ENCODE data around the gene BBS9. TPM values are rescaled to one million over a fixed set of nuclear protein-coding genes. Genes with fewer than 3 reads are reported as not detected.

BBS9 gene
- total and polyA plus RNA-seq, 2 experiments from 2014 or later = 27.2 to 66.1 TPM

GRCh38 chr7:33179519-33179918, 50.2 kb downstream of the BBS9 start:
- Histone ChIP-seq H3K9me2 (ENCODE audit: insufficient read depth) (no peaks in the 10 kb centered on the region), H3K4me1 (ENCODE audit: insufficient read depth) (no peaks in the 10 kb centered on the region), H3K27me3 (ENCODE audit: insufficient read depth) (no peaks in the 10 kb centered on the region), H3K36me3 (ENCODE audit: insufficient read depth) (no peaks in the 10 kb centered on the region; the same call in 1 of the 2 replicates), H2AFZ (no peak overlapping the region), H3K4me2 (no peak overlapping the region), H4K20me1 (replicated peaks; ENCODE audit: insufficient read depth) (no peaks in the 10 kb centered on the region), H3K27ac (ENCODE audit: low read depth) (no peak overlapping the region), H3K79me2 (replicated peaks; ENCODE audit: insufficient read depth) (no peaks in the 10 kb centered on the region), H3K4me3 (no peak overlapping the region), H3F3A (replicated peaks; ENCODE audit: low read depth) (no peaks in the 10 kb centered on the region)
- H3K9me3 Mint-ChIP-seq = peaks cover 15% of the 10 kb centered on the region; the same call in 2 of the 3 replicates
- H3K4me1 Mint-ChIP-seq = no peaks in the 10 kb centered on the region
- peaks cover 2% of the 10 kb centered on the region for H3K27me3 Mint-ChIP-seq (ENCODE audit: insufficient read depth, low read depth, poor library complexity)
- TF ChIP-seq ETS1 (IDR thresholded peaks at IDR 0.05) (no peak), ZNF331 (CRISPR knock-in tag; IDR thresholded peaks at IDR 0.05; ENCODE audit: low read depth) (no peak), STAT1 (IDR thresholded peaks at IDR 0.05; ENCODE audit: unreplicated experiment) (no peak), ZNF114 (CRISPR knock-in tag; IDR thresholded peaks at IDR 0.05) (no peak), JUNB (IDR thresholded peaks at IDR 0.05; ENCODE audit: unreplicated experiment) (no peak)
- TF ChIP-seq, protein P1, sequence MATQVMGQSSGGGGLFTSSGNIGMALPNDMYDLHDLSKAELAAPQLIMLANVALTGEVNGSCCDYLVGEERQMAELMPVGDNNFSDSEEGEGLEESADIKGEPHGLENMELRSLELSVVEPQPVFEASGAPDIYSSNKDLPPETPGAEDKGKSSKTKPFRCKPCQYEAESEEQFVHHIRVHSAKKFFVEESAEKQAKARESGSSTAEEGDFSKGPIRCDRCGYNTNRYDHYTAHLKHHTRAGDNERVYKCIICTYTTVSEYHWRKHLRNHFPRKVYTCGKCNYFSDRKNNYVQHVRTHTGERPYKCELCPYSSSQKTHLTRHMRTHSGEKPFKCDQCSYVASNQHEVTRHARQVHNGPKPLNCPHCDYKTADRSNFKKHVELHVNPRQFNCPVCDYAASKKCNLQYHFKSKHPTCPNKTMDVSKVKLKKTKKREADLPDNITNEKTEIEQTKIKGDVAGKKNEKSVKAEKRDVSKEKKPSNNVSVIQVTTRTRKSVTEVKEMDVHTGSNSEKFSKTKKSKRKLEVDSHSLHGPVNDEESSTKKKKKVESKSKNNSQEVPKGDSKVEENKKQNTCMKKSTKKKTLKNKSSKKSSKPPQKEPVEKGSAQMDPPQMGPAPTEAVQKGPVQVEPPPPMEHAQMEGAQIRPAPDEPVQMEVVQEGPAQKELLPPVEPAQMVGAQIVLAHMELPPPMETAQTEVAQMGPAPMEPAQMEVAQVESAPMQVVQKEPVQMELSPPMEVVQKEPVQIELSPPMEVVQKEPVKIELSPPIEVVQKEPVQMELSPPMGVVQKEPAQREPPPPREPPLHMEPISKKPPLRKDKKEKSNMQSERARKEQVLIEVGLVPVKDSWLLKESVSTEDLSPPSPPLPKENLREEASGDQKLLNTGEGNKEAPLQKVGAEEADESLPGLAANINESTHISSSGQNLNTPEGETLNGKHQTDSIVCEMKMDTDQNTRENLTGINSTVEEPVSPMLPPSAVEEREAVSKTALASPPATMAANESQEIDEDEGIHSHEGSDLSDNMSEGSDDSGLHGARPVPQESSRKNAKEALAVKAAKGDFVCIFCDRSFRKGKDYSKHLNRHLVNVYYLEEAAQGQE (IDR thresholded peaks at IDR 0.05; ENCODE audit: unreplicated experiment) = no peak
- TF ChIP-seq, protein P2, sequence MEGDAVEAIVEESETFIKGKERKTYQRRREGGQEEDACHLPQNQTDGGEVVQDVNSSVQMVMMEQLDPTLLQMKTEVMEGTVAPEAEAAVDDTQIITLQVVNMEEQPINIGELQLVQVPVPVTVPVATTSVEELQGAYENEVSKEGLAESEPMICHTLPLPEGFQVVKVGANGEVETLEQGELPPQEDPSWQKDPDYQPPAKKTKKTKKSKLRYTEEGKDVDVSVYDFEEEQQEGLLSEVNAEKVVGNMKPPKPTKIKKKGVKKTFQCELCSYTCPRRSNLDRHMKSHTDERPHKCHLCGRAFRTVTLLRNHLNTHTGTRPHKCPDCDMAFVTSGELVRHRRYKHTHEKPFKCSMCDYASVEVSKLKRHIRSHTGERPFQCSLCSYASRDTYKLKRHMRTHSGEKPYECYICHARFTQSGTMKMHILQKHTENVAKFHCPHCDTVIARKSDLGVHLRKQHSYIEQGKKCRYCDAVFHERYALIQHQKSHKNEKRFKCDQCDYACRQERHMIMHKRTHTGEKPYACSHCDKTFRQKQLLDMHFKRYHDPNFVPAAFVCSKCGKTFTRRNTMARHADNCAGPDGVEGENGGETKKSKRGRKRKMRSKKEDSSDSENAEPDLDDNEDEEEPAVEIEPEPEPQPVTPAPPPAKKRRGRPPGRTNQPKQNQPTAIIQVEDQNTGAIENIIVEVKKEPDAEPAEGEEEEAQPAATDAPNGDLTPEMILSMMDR (conservative IDR thresholded peaks at IDR 0.05; ENCODE audit: low read depth in 2 of 2) = no peak
- H3K36me3 Mint-ChIP-seq (ENCODE audit: low read depth) = peaks cover 19% of the 10 kb centered on the region
- H3K4me3 Mint-ChIP-seq = no peak overlapping the region
- DNase-seq (ENCODE audit: low spot score) (no peak), ATAC-seq (no peak)
- no peak overlapping the region for H3K27ac Mint-ChIP-seq

DNA sequence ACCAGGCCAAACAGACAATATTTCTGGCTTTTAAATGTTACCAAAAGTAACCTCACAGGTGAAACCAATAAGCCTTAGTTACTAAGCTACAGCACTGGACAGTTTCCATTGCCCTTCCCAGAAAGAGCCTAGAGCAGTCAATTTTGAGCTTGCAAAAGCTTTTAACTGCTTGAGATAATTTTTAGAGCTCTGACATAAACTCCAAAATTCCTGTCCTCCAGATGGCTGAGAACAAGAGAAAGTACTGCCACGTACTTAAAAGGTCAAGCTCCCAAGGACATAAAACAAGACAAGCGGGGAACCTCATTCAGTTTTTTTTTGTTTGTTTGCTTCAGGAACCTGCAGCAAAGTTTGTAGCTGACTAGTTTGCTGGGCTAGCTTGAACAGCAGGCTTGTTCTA, 54.1 kb downstream of the BBS9 start:
- Histone ChIP-seq H3K27me3 (ENCODE audit: insufficient read depth) (no peaks in the 10 kb centered on the region), H3K9me2 (ENCODE audit: insufficient read depth) (no peaks in the 10 kb centered on the region), H3K36me3 (ENCODE audit: insufficient read depth) (no peaks in the 10 kb centered on the region; the same call in 1 of the 2 replicates), H3K4me2 (no peak overlapping the region), H3K4me3 (no peak overlapping the region), H2AFZ (no peak overlapping the region), H3K4me1 (ENCODE audit: insufficient read depth) (no peaks in the 10 kb centered on the region; the same call in 1 of the 2 replicates), H3K27ac (ENCODE audit: low read depth) (no peak overlapping the region), H3K79me2 (replicated peaks; ENCODE audit: insufficient read depth) (no peaks in the 10 kb centered on the region), H4K20me1 (replicated peaks; ENCODE audit: insufficient read depth) (no peaks in the 10 kb centered on the region), H3F3A (replicated peaks; ENCODE audit: low read depth) (no peaks in the 10 kb centered on the region)
- Mint-ChIP-seq H3K27ac (no peak overlapping the region), H3K4me1 (peaks cover 8% of the 10 kb centered on the region; the same call in 2 of the 3 replicates), H3K36me3 (ENCODE audit: low read depth) (peaks cover 19% of the 10 kb centered on the region), H3K9me3 (peaks cover 15% of the 10 kb centered on the region; the same call in 2 of the 3 replicates), H3K4me3 (no peak overlapping the region), H3K27me3 (ENCODE audit: insufficient read depth, low read depth, poor library complexity) (peaks cover 5% of the 10 kb centered on the region)
- ATAC-seq (no peak), DNase-seq (ENCODE audit: low spot score) (no peak)
- TF ChIP-seq NANOG (IDR thresholded peaks at IDR 0.05; ENCODE audit: borderline replicate concordance) (no peak), ETS1 (IDR thresholded peaks at IDR 0.05) (no peak), ZNF114 (CRISPR knock-in tag; IDR thresholded peaks at IDR 0.05) (no peak), EZH2 (IDR thresholded peaks at IDR 0.05; ENCODE audit: low read depth, unreplicated experiment) (no peak), STAT1 (IDR thresholded peaks at IDR 0.05; ENCODE audit: unreplicated experiment) (no peak), JUNB (IDR thresholded peaks at IDR 0.05; ENCODE audit: unreplicated experiment) (no peak), ZNF331 (CRISPR knock-in tag; IDR thresholded peaks at IDR 0.05; ENCODE audit: low read depth) (no peak), EZH2phosphoT487 (IDR thresholded peaks at IDR 0.05; ENCODE audit: unreplicated experiment) (no peak)

Data from GM23338 (cell line).